Transverse colon (tissue), 4 donors: Measurements from ENCODE around the gene LMX1B. TPM values are rescaled to one million over a fixed set of nuclear protein-coding genes. Genes with fewer than 3 reads are reported as not detected.

Source experiments
- DNase-seq: peaks from one replicate; pipeline ENCODE4 v3.0.0-alpha.2; 2019
- H3K27ac ChIP-seq, 4 donors: fragments of 200-600 bp; sonication (generic); 2 replicates each; pipeline ENCODE4 v1.5.1; 2016 to 2018; ENCODE audit warnings: inconsistent platforms in 4 of 4
- H3K27me3 ChIP-seq: fragments of 200-600 bp; sonication (generic); 2 replicates; pipeline ENCODE4 v1.5.1; 2017; ENCODE audit warnings: inconsistent platforms
- H3K36me3 ChIP-seq, 4 donors: fragments of 200-600 bp; sonication (generic); 2 replicates each; pipeline ENCODE4 v1.5.1; 2017 to 2019; ENCODE audit warnings: inconsistent platforms in 4 of 4
- H3K4me1 ChIP-seq, 4 donors: fragments of 200-600 bp; sonication (generic); 2 replicates each; pipeline ENCODE4 v1.5.1; 2017 to 2020; ENCODE audit warnings: inconsistent platforms in 4 of 4
- H3K4me3 ChIP-seq, 4 donors: fragments of 200-600 bp; sonication (generic); 1 replicate in 1 of 4; 2 replicates in 3 of 4; pipeline versions ENCODE4 v1.5.1 to v1.6.1; 2017 to 2019; ENCODE audit warnings: inconsistent platforms in 4 of 4
- H3K9me3 ChIP-seq, 2 donors: fragments of 200-600 bp; sonication (generic); 2 replicates each; pipeline ENCODE4 v1.5.1; 2017 to 2019; ENCODE audit warnings: inconsistent platforms in 2 of 2
- CTCF ChIP-seq, 5 experiments: fragments of 200-600 bp in 3 of 5; fragments of 450-650 bp in 2 of 5; sonication (generic) in 3 of 5; IDR thresholded peaks; 1 replicate in 2 of 5; 2 replicates in 3 of 5; pipeline ENCODE4 v1.5.1; 2016 to 2017; ENCODE audit warnings: antibody characterized with exemption in 5 of 5, inconsistent platforms in 3 of 5, mild to moderate bottlenecking in 2 of 5, moderate library complexity in 1 of 5
- EP300 ChIP-seq: sonication (generic); formaldehyde crosslinking; IDR thresholded peaks from one replicate; pipeline ENCODE4 v1.6.1; 2017; ENCODE audit warnings: antibody characterized with exemption, low read depth
- POLR2A ChIP-seq: fragments of 450-650 bp; IDR thresholded peaks from one replicate; pipeline ENCODE4 v1.6.1; 2016; ENCODE audit warnings: antibody characterized with exemption, mild to moderate bottlenecking, moderate library complexity
- POLR2AphosphoS5 ChIP-seq, 3 donors: sonication (generic); formaldehyde crosslinking; IDR thresholded peaks; one replicate each; pipeline ENCODE4 v1.6.1; 2016; ENCODE audit warnings: antibody characterized with exemption in 3 of 3
- WGBS, 2 donors: methylation state at CpG; one replicate each; pipeline ENCODE4 v1.1.5; 2018; ENCODE audit warnings: low coverage in 1 of 2; 5-methylcytosine and 5-hydroxymethylcytosine counted together
- in situ Hi-C, 4 donors: fragments of 200-750 bp; cut with MboI; loops; one replicate each; pipeline versions ENCODE4 v1.15.0 to v1.15.1; 2017; ENCODE audit warnings: low sequenced_read_pairs in 3 of 4, low pct_ligation_motif_present in 1 of 4, low pct_unique_long_range_greater_than_20kb in 1 of 4
- intact Hi-C: fragments of 100-400 bp; cut with DNase I; formaldehyde crosslinking; loops from one replicate; pipeline ENCODE4 v1.15.1; 2023; ENCODE audit warnings: low total_unique reads
- total RNA-seq, 4 donors: library from RNA; depleted of rRNA; stranded (reverse); fragments of >200 nt; gene quantifications; one replicate each; pipeline ENCODE4 v1.1.0, GENCODE V29; 2016

LMX1B gene
- total RNA-seq, 4 donors from 2014 or later: 0.64 TPM; not detected in 3

- WGBS, 2 donors: 21% methylated on average over 27 of the region's 27 CpGs; no CpG with 5 or more reads in 1 of the 2 donors
- H3K36me3 ChIP-seq: no peaks in the 10 kb centered on the region
- no peak overlapping the region for H3K27ac ChIP-seq
- H3K4me1 ChIP-seq: peaks cover 0 to 26% (median 12%) of the 10 kb centered on the region in 4 donors
- no peaks in the 10 kb centered on the region for H3K9me3 ChIP-seq
- in situ Hi-C loops: loop anchor here in 1 of 4 donors (25.0 kb wide), 1 partner anchor 162 kb away; no protein-coding TSS in a partner anchor
- TF ChIP-seq POLR2AphosphoS5 (IDR thresholded peaks at IDR 0.05): no peak
- no peak for TF ChIP-seq EP300
- no peak for TF ChIP-seq CTCF (IDR thresholded peaks at IDR 0.05)
- no peak for TF ChIP-seq POLR2A
- no peak overlapping the region for H3K4me3 ChIP-seq
- peaks cover 100% of the 10 kb centered on the region for H3K27me3 ChIP-seq
- intact Hi-C loops: no loop called here
- DNase-seq: no peak
These were observed 11.2 kb downstream of the LMX1B start for GRCh38 chr9:126624912-126625311.

GRCh38 chr9:126625329-126626126 lies 11.8 kb downstream of the LMX1B start:
- Histone ChIP-seq H3K27ac (no peak overlapping the region), H3K4me1 (peaks cover 0 to 26% (median 12%) of the 10 kb centered on the region in 4 donors), H3K9me3 (no peaks in the 10 kb centered on the region), H3K4me3 (peak overlapping the region in 3 of 4 donors; percentile 9 to 49 (median 13)), H3K27me3 (peaks cover 100% of the 10 kb centered on the region), H3K36me3 (no peaks in the 10 kb centered on the region)
- intact Hi-C loops: no loop called here
- in situ Hi-C loops: no loop called here
- 6% methylated on average over 62 of the region's 64 CpGs; no CpG with 5 or more reads in 1 of the 2 donors for WGBS, 2 donors
- TF ChIP-seq EP300 (no peak), CTCF (IDR thresholded peaks at IDR 0.05) (no peak), POLR2A (no peak), POLR2AphosphoS5 (IDR thresholded peaks at IDR 0.05) (no peak)
- DNase-seq: no peak

DNA sequence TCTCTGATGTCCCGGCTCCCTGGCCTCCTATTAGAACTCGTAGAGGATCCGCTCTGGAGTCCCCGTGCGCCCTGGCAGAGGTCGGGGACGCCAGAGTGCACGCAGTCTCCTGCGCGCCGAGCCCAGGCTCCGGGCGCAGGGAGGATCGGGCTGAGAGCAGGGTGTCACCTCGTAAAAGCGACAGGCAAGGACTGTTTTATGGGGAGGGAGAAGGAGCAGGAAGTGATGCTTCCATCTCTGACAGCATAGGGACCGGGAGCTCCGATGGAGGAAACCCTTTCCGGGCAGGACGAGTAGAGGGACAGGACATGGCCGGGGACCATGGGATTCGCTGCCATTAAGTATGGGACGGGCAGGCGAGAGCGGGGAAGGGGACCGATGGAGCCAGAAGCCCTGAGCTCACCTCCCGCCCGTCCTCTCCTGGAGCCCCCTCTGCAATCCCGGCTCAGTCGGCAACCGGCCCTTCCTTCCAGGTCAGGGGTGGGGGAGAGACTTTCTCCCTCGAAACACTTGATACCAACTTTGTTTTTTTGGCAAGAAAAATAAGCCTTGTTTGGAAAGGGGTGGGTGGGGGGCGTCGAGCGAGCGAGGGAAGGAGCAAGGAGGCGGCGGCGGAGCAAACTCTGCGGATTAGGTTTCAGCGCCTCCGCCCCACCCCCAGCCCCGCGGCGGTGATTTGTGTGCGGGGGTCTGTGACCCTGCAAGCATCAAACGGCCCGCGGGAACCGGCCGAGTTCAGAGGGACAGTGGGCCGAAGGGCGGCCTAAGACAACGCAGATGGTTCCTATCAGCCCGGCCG lies 12.6 kb downstream of the LMX1B start:
- in situ Hi-C loops: no loop called here
- H3K36me3 ChIP-seq: no peaks in the 10 kb centered on the region
- no peak for DNase-seq
- H3K4me3 ChIP-seq: peak overlapping the region in 3 of 4 donors; percentile 9 to 49 (median 13)
- intact Hi-C loops: no loop called here
- H3K27ac ChIP-seq: no peak overlapping the region
- 0 to 9% methylated on average over 1 to 42 of the region's 56 CpGs for WGBS, 2 donors
- TF ChIP-seq POLR2A (no peak), POLR2AphosphoS5 (IDR thresholded peaks at IDR 0.05) (no peak), CTCF (IDR thresholded peaks at IDR 0.05) (no peak), EP300 (no peak)
- H3K9me3 ChIP-seq: no peaks in the 10 kb centered on the region
- H3K4me1 ChIP-seq: peaks cover 0 to 26% (median 12%) of the 10 kb centered on the region in 4 donors
- peaks cover 100% of the 10 kb centered on the region for H3K27me3 ChIP-seq

DNA sequence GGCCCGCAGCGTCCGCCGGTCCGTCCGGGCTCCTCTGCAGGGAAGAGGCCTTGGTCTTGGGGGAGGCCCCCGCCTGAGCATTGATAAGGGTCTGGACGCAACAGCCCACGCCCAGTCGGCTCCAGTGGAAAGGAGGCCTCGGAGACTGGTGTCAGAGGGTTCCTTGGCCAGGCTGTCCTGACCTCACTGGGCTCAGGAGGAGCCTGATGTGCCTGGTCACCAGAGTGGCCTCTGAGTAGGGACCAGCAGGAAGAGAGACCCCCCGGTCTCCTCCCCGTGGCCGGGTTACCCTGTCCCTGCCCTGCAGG lies 13.2 kb downstream of the LMX1B start:
- H3K27me3 ChIP-seq: peaks cover 100% of the 10 kb centered on the region
- intact Hi-C loops: no loop called here
- no peaks in the 10 kb centered on the region for H3K36me3 ChIP-seq
- no peak overlapping the region for H3K27ac ChIP-seq
- DNase-seq: no peak
- in situ Hi-C loops: no loop called here
- peaks cover 0 to 26% (median 12%) of the 10 kb centered on the region in 4 donors for H3K4me1 ChIP-seq
- WGBS, 2 donors: 29% methylated on average over 3 of the region's 14 CpGs; no CpG with 5 or more reads in 1 of the 2 donors
- TF ChIP-seq EP300: no peak
- no peak for TF ChIP-seq CTCF (IDR thresholded peaks at IDR 0.05)
- TF ChIP-seq POLR2AphosphoS5 (IDR thresholded peaks at IDR 0.05): no peak
- TF ChIP-seq POLR2A: no peak
- no peak overlapping the region for H3K4me3 ChIP-seq
- no peaks in the 10 kb centered on the region for H3K9me3 ChIP-seq
